ENCODE data around the gene ZNF598. TPM values are rescaled to one million over a fixed set of nuclear protein-coding genes. Genes with fewer than 3 reads are reported as not detected.

The ZNF598 gene
- total RNA-seq, 2 experiments from 2014 or later, result 39.7 to 43.6 TPM

- Histone ChIP-seq H3K36me3 (ENCODE audit: insufficient read depth, low read length) (peaks cover 46% of the 10 kb centered on the region), H3K4me1 (ENCODE audit: insufficient read depth, low read length) (peaks cover 40% of the 10 kb centered on the region), H3K27me3 (ENCODE audit: control insufficient read depth in 1 of 2, insufficient read depth in 2 of 2, low read length in 2 of 2) (peaks cover 31 to 37% of the 10 kb centered on the region in 2 experiments), H3K27ac (ENCODE audit: low read depth in 1 of 2, low read length in 2 of 2) (no peak overlapping the region), H3K9me3 (ENCODE audit: control insufficient read depth in 1 of 2, insufficient read depth in 1 of 2, low read length in 2 of 2) (peaks cover 0 to 24% of the 10 kb centered on the region in 2 experiments), H3K4me3 (ENCODE audit: low read length) (no peak overlapping the region)
- Mint-ChIP-seq H3K36me3 (ENCODE audit: low read depth) (peaks cover 28% of the 10 kb centered on the region), H3K27me3 (peaks cover 17% of the 10 kb centered on the region), H3K4me1 (ENCODE audit: low read depth) (peaks cover 6% of the 10 kb centered on the region), H3K9me3 (no peaks in the 10 kb centered on the region), H3K27ac (no peak overlapping the region), H3K4me3 (no peak overlapping the region)
- ChIA-PET CTCF (no interaction called here), POLR2A (interaction anchor here (1.3 kb wide), 1 partner anchor 12 kb away, joined by 5 read pairs; the partner anchor contains the start of gene RPS2)
- TF ChIP-seq, protein P1, sequence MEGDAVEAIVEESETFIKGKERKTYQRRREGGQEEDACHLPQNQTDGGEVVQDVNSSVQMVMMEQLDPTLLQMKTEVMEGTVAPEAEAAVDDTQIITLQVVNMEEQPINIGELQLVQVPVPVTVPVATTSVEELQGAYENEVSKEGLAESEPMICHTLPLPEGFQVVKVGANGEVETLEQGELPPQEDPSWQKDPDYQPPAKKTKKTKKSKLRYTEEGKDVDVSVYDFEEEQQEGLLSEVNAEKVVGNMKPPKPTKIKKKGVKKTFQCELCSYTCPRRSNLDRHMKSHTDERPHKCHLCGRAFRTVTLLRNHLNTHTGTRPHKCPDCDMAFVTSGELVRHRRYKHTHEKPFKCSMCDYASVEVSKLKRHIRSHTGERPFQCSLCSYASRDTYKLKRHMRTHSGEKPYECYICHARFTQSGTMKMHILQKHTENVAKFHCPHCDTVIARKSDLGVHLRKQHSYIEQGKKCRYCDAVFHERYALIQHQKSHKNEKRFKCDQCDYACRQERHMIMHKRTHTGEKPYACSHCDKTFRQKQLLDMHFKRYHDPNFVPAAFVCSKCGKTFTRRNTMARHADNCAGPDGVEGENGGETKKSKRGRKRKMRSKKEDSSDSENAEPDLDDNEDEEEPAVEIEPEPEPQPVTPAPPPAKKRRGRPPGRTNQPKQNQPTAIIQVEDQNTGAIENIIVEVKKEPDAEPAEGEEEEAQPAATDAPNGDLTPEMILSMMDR (IDR thresholded peaks at IDR 0.05), result no peak
- DNase-seq (no peak), ATAC-seq (ENCODE audit: poor library complexity) (no peak)
- intact Hi-C loops (cut with DNase I, micrococcal nuclease), result no loop called here
These were observed 32.4 kb downstream of the ZNF598 start for GRCh38 chr16:1976951-1977874.

- Mint-ChIP-seq H3K4me3 (no peak overlapping the region), H3K36me3 (ENCODE audit: low read depth) (peaks cover 36% of the 10 kb centered on the region), H3K9me3 (no peaks in the 10 kb centered on the region), H3K4me1 (ENCODE audit: low read depth) (peaks cover 15% of the 10 kb centered on the region), H3K27me3 (peaks cover 11% of the 10 kb centered on the region), H3K27ac (no peak overlapping the region)
- DNase-seq (no peak), ATAC-seq (ENCODE audit: poor library complexity) (no peak)
- Histone ChIP-seq H3K36me3 (ENCODE audit: insufficient read depth, low read length) (peaks cover 46% of the 10 kb centered on the region), H3K27me3 (ENCODE audit: control insufficient read depth in 1 of 2, insufficient read depth in 2 of 2, low read length in 2 of 2) (peaks cover 21 to 26% of the 10 kb centered on the region in 2 experiments), H3K27ac (ENCODE audit: low read depth in 1 of 2, low read length in 2 of 2) (no peak overlapping the region), H3K9me3 (ENCODE audit: control insufficient read depth in 1 of 2, insufficient read depth in 1 of 2, low read length in 2 of 2) (peaks cover 0 to 22% of the 10 kb centered on the region in 2 experiments), H3K4me3 (ENCODE audit: low read length) (no peak overlapping the region), H3K4me1 (ENCODE audit: insufficient read depth, low read length) (peaks cover 44% of the 10 kb centered on the region)
- TF ChIP-seq, protein P1 (IDR thresholded peaks at IDR 0.05), result no peak
- POLR2A ChIA-PET, result interaction anchor here (1.3 kb wide), 1 partner anchor 11 kb away, joined by 6 read pairs; the partner anchor contains the start of gene RPS2
- CTCF ChIA-PET, result no interaction called here
- intact Hi-C loops (cut with DNase I, micrococcal nuclease), result no loop called here
These were observed 33.5 kb downstream of the ZNF598 start for GRCh38 chr16:1976216-1976520.

DNA sequence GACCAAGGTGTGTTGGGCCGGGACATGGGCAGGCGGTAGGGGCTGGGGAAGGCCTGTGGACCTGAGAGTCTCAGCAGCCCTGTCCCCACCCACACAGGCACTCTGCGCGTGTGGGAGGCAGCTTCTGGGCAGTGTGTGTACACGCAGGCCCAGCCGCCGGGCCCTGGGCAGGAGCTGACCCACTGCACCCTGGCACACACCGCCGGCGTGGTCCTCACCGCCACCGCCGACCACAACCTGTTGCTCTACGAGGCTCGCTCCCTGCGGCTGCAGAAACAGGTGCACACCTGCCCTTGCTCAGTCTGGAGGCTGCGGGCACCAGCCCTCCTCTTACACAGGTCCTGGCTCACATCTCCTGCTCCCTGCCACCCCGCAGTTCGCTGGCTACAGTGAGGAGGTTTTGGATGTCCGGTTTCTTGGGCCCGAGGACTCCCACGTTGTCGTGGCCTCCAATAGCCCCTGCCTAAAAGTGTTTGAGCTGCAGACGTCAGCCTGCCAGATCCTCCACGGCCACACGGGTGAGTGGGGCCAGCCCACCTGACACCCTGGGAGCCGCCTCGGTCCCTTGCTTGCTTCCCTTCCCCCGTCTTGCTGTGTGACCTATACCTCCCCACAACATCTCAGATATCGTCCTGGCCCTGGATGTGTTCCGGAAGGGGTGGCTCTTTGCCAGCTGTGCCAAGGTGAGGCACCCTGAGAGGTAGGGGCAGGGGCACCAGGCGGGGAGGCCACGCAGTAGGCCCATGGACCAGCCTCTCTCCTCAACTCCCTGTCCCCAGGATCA lies 34.0 kb downstream of the ZNF598 start:
- Histone ChIP-seq H3K36me3 (ENCODE audit: insufficient read depth, low read length) (peaks cover 46% of the 10 kb centered on the region), H3K4me1 (ENCODE audit: insufficient read depth, low read length) (peaks cover 50% of the 10 kb centered on the region), H3K4me3 (ENCODE audit: low read length) (no peak overlapping the region), H3K27ac (ENCODE audit: low read depth in 1 of 2, low read length in 2 of 2) (no peak overlapping the region), H3K9me3 (ENCODE audit: control insufficient read depth in 1 of 2, insufficient read depth in 1 of 2, low read length in 2 of 2) (peaks cover 0 to 18% of the 10 kb centered on the region in 2 experiments), H3K27me3 (ENCODE audit: control insufficient read depth in 1 of 2, insufficient read depth in 2 of 2, low read length in 2 of 2) (peaks cover 16 to 21% of the 10 kb centered on the region in 2 experiments)
- Mint-ChIP-seq H3K4me1 (ENCODE audit: low read depth) (peaks cover 20% of the 10 kb centered on the region), H3K27me3 (peaks cover 6% of the 10 kb centered on the region), H3K36me3 (ENCODE audit: low read depth) (peaks cover 36% of the 10 kb centered on the region), H3K27ac (no peak overlapping the region), H3K9me3 (no peaks in the 10 kb centered on the region), H3K4me3 (peak overlapping the region; percentile 42)
- DNase-seq, result no peak
- ChIA-PET CTCF (no interaction called here), POLR2A (interaction anchor here (1.3 kb wide), 1 partner anchor 11 kb away, joined by 6 read pairs; the partner anchor contains the start of gene RPS2)
- no peak for ATAC-seq (ENCODE audit: poor library complexity)
- intact Hi-C loops (cut with DNase I, micrococcal nuclease), result no loop called here
- TF ChIP-seq, protein P1 (IDR thresholded peaks at IDR 0.05), result no peak

Data from CD4-positive, alpha-beta T cell (primary cell).